HG03095 (cell line): Measurements from ENCODE around the gene KMO.
A peak's percentile ranks its signal among the peaks of the same experiment; 100 is the strongest.

Source experiments
- ATAC-seq: cut with Tn5 transposase; IDR thresholded peaks from one replicate; pipeline ENCODE4 v1.9.1; 2021; ENCODE audit warnings: moderate library complexity; ENCODE audit not compliant: unreplicated experiment

Gene KMO

GRCh38 chr1:241624935-241625334 is 92.8 kb downstream of the KMO start:
- ATAC-seq = no peak

- ATAC-seq = peak; percentile 85
Measured at GRCh38 chr1:241627453-241628259, 95.5 kb downstream of the KMO start.

- ATAC-seq = no peak
Measured at GRCh38 chr1:241630005-241630404, 97.8 kb downstream of the KMO start.

- no peak for ATAC-seq
Measured at GRCh38 chr1:241630476-241630875, 98.3 kb downstream of the KMO start.

GRCh38 chr1:241630899-241631298 is 98.7 kb downstream of the KMO start:
- ATAC-seq = no peak

GRCh38 chr1:241631674-241632073 is 99.5 kb downstream of the KMO start:
- ATAC-seq = no peak

- ATAC-seq = no peak
Measured at GRCh38 chr1:241632987-241633386, 100.8 kb downstream of the KMO start.

- ATAC-seq = no peak
Measured at GRCh38 chr1:241635556-241636152, 103.5 kb downstream of the KMO start.

- no peak for ATAC-seq
Measured at GRCh38 chr1:241636291-241636690, 104.1 kb downstream of the KMO start.

GRCh38 chr1:241637046-241637590 is 104.9 kb downstream of the KMO start:
- no peak for ATAC-seq

GRCh38 chr1:241637604-241638003 is 105.4 kb downstream of the KMO start:
- ATAC-seq = no peak

GRCh38 chr1:241638099-241638682 is 106.0 kb downstream of the KMO start:
- ATAC-seq = no peak

GRCh38 chr1:241638909-241639622 is 106.9 kb downstream of the KMO start:
- no peak for ATAC-seq

- ATAC-seq = peak; percentile 44
Measured at GRCh38 chr1:241639623-241640148, 107.5 kb downstream of the KMO start.

- peak; percentile 91 for ATAC-seq
Measured at GRCh38 chr1:241640149-241640866, 108.1 kb downstream of the KMO start, which contains the start of the genes CHML and OPN3. CHML (minus strand) TSS chr1:241640369; CDS start chr1:241635766, 4,603 bp downstream. OPN3 (minus strand) TSS chr1:241640369; CDS start chr1:241640254, 115 bp downstream.

- ATAC-seq = no peak
Measured at GRCh38 chr1:241640867-241641622, 108.9 kb downstream of the KMO start.

GRCh38 chr1:241641773-241642592 is 109.8 kb downstream of the KMO start:
- no peak for ATAC-seq

GRCh38 chr1:241642593-241642944 is 110.4 kb downstream of the KMO start:
- no peak for ATAC-seq

- no peak for ATAC-seq
Measured at GRCh38 chr1:241644259-241644658, 112.1 kb downstream of the KMO start.
